Sigmoid colon (tissue), 4 donors: ENCODE results near the gene NR3C2.

Experiments
- POLR2A ChIP-seq, 2 donors: fragments of 450-650 bp; IDR thresholded peaks; one replicate each; pipeline ENCODE4 v1.6.1; 2016; ENCODE audit warnings: antibody characterized with exemption in 2 of 2, mild to moderate bottlenecking in 2 of 2, moderate library complexity in 2 of 2
- POLR2AphosphoS5 ChIP-seq, 4 donors: sonication (generic); formaldehyde crosslinking; IDR thresholded peaks; one replicate each; pipeline ENCODE4 v1.6.1; 2017; ENCODE audit warnings: antibody characterized with exemption in 4 of 4
- TF ChIP-seq, protein P1 (sequence below), 4 experiments: fragments of 450-650 bp in 3 of 4; fragments of 200-600 bp in 1 of 4; IDR thresholded peaks; one replicate each; pipeline ENCODE4 v1.5.1; 2016 to 2019; ENCODE audit warnings: antibody characterized with exemption in 4 of 4, mild to moderate bottlenecking in 3 of 4, moderate library complexity in 2 of 4

DNA sequence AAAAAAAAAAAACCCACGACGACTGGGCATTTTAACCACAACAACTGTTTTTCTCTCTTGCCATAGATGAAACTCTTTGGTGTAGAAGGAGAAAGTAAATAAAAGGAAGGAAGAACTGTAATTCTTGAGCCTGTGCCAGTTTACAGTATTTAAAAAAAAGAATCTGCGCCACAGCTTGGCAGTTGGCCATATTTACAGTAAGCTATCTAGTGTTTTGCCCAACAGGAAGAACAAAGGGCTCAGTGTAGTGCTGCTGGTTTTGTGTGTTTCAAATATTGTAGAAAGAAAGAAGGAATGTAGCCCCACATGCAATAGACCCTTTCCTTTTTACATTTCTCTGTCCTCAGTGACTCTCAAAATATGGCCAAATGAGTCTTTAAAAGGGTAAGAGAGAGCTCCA lies 66.1 kb downstream of the NR3C2 start:
- TF ChIP-seq, protein P1, sequence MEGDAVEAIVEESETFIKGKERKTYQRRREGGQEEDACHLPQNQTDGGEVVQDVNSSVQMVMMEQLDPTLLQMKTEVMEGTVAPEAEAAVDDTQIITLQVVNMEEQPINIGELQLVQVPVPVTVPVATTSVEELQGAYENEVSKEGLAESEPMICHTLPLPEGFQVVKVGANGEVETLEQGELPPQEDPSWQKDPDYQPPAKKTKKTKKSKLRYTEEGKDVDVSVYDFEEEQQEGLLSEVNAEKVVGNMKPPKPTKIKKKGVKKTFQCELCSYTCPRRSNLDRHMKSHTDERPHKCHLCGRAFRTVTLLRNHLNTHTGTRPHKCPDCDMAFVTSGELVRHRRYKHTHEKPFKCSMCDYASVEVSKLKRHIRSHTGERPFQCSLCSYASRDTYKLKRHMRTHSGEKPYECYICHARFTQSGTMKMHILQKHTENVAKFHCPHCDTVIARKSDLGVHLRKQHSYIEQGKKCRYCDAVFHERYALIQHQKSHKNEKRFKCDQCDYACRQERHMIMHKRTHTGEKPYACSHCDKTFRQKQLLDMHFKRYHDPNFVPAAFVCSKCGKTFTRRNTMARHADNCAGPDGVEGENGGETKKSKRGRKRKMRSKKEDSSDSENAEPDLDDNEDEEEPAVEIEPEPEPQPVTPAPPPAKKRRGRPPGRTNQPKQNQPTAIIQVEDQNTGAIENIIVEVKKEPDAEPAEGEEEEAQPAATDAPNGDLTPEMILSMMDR (IDR thresholded peaks at IDR 0.05), result no peak
- peak; percentile 9 to 60 (median 40) for TF ChIP-seq POLR2AphosphoS5 (IDR thresholded peaks at IDR 0.05)
- no peak for TF ChIP-seq POLR2A (IDR thresholded peaks at IDR 0.05)
